K562 (cell line): Measurements from ENCODE around the gene ANKRD33. TPM values are rescaled to one million over a fixed set of nuclear protein-coding genes. Genes with fewer than 3 reads are reported as not detected.
A peak's percentile ranks its signal among the peaks of the same experiment; 100 is the strongest.

Experiments used
- ELF1 ChIP-seq: fragments of 200-800 bp; sonication (Bioruptor generic); IDR thresholded peaks from 2 replicates; pipeline ENCODE4 v1.6.1; 2016; ENCODE audit warnings: missing genetic modification characterization, missing compliant biosample characterization
- GATAD2B ChIP-seq: fragments of 450-650 bp; IDR thresholded peaks from 2 replicates; pipeline ENCODE4 v1.6.1; 2017; ENCODE audit warnings: mild to moderate bottlenecking, borderline replicate concordance
- HDAC2 ChIP-seq: fragments of 450-650 bp; IDR thresholded peaks from 2 replicates; pipeline ENCODE4 v1.6.1; 2016; ENCODE audit warnings: mild to moderate bottlenecking
- HEY1 ChIP-seq: fragments of 250-450 bp; sonication (Bioruptor Pico); IDR thresholded peaks from 2 replicates; pipeline ENCODE4 v1.5.0; 2020; ENCODE audit warnings: mild to moderate bottlenecking, moderate library complexity, borderline replicate concordance
- KAT7 ChIP-seq: sonication (generic); formaldehyde crosslinking; IDR thresholded peaks from 2 replicates; pipeline ENCODE4 v1.8.0; 2022; ENCODE audit warnings: missing genetic modification reagents, mild to moderate bottlenecking, borderline replicate concordance
- MAFF ChIP-seq: IDR thresholded peaks from 2 replicates; pipeline ENCODE4 v1.6.1; 2012; ENCODE audit warnings: low read length, improper control_type of control experiment
- MBD2 ChIP-seq: sonication (generic); IDR thresholded peaks from 2 replicates; pipeline ENCODE4 v1.6.1; 2016; ENCODE audit warnings: low read depth, borderline replicate concordance
- MCM7 ChIP-seq, 2 experiments: fragments of 450-650 bp; IDR thresholded peaks; 2 replicates each; pipeline ENCODE4 v1.6.1; 2016 to 2018
- PHB ChIP-seq: fragments of 250-450 bp; sonication (Bioruptor Pico); IDR thresholded peaks from 2 replicates; pipeline ENCODE4 v1.5.0; 2021
- PHF8 ChIP-seq: fragments of 200-600 bp; sonication (generic); IDR thresholded peaks from 2 replicates; pipeline ENCODE4 v1.6.1; 2012; ENCODE audit warnings: mixed run types, mild to moderate bottlenecking, inconsistent platforms, low read length, moderate library complexity, borderline replicate concordance
- SPI1 ChIP-seq: IDR thresholded peaks from 2 replicates; pipeline ENCODE4 v1.6.1; 2011; ENCODE audit warnings: low read depth, low read length, control low read depth, borderline replicate concordance
- U2AF1 ChIP-seq: fragments of 200-400 bp; formaldehyde crosslinking; optimal IDR thresholded peaks from 2 replicates; pipeline ENCODE3; 2017; ENCODE audit warnings: mild to moderate bottlenecking, low read depth, low read length, moderate library complexity
- ZFP36 ChIP-seq: fragments of 150-350 bp; IDR thresholded peaks from 2 replicates; pipeline ENCODE4 v1.6.1; 2018; ENCODE audit warnings: low read length, low read depth; ENCODE audit not compliant: partially characterized antibody
- ZNF41 ChIP-seq: fragments of 250-450 bp; sonication (Bioruptor Pico); conservative IDR thresholded peaks from 2 replicates; pipeline ENCODE4 v1.4.0; 2020; ENCODE audit warnings: mild to moderate bottlenecking
- ZNF561 ChIP-seq: fragments of 450-650 bp; formaldehyde crosslinking; conservative IDR thresholded peaks from 2 replicates; pipeline ENCODE4 v1.4.0; 2020; ENCODE audit warnings: mild to moderate bottlenecking, moderate library complexity
- ZSCAN32 ChIP-seq: fragments of 450-650 bp; formaldehyde crosslinking; IDR thresholded peaks from 2 replicates; pipeline ENCODE4 v1.4.0; 2020; ENCODE audit warnings: mild to moderate bottlenecking, moderate library complexity
- polyA plus RNA-seq, 8 experiments: library from polyadenylated mRNA; depleted of rRNA in 4 of 8; stranded (reverse) in 5 of 8; unstranded in 3 of 8; fragments of >200 nt; fragmentation: Nextera tagmentation in 2 of 8; fragmentation: Illumina TruSeq in 1 of 8; extraction: Ambion mirVana in 2 of 8; extraction: Trizol in 1 of 8; gene quantifications; 2 replicates each; pipeline versions ENCODE4 v1.2.1 to v1.2.3, GENCODE V29; 2011 to 2014; ENCODE audit warnings: inconsistent platforms in 1 of 8, missing spikeins in 1 of 8
- total RNA-seq, 7 experiments: library from RNA; depleted of rRNA in 6 of 7; stranded (reverse); fragments of >200 nt in 6 of 7; fragmentation: Illumina TruSeq in 2 of 7; extraction: Trizol in 2 of 7; gene quantifications; 2 replicates each; pipeline versions ENCODE4 v1.2.1 to v1.2.3, GENCODE V29; 2011 to 2021; ENCODE audit warnings: low replicate concordance in 1 of 7
- TF ChIP-seq, protein P1 (sequence below): fragments of 450-650 bp; formaldehyde crosslinking; IDR thresholded peaks from 2 replicates; pipeline ENCODE4 v1.4.0; 2020; ENCODE audit warnings: mild to moderate bottlenecking, moderate library complexity
- TF ChIP-seq, protein P2 (sequence below): sonication (generic); formaldehyde crosslinking; IDR thresholded peaks from 2 replicates; pipeline ENCODE4 v1.9.0; 2022; ENCODE audit warnings: mild to moderate bottlenecking, missing genetic modification reagents
- TF ChIP-seq, protein P3 (sequence below): fragments of 250-450 bp; sonication (Bioruptor Pico); IDR thresholded peaks from 2 replicates; pipeline ENCODE4 v1.5.0; 2021; ENCODE audit warnings: mild to moderate bottlenecking, borderline replicate concordance
- TF ChIP-seq, protein P4 (sequence below): sonication (generic); formaldehyde crosslinking; IDR thresholded peaks from 2 replicates; pipeline ENCODE4 v1.8.0; 2022; ENCODE audit warnings: mild to moderate bottlenecking, missing genetic modification reagents
- TF ChIP-seq, protein P5 (sequence below): fragments of 450-650 bp; IDR thresholded peaks from 2 replicates; pipeline ENCODE4 v1.7.0; 2016; ENCODE audit warnings: borderline replicate concordance

Gene ANKRD33
- total and polyA plus RNA-seq, 9 of the 15 experiments (the other 6 are each of a cell fraction or from before 2014, with no cell fraction given): 0.04 to 0.11 (median 0.07) TPM; not detected in 4

DNA sequence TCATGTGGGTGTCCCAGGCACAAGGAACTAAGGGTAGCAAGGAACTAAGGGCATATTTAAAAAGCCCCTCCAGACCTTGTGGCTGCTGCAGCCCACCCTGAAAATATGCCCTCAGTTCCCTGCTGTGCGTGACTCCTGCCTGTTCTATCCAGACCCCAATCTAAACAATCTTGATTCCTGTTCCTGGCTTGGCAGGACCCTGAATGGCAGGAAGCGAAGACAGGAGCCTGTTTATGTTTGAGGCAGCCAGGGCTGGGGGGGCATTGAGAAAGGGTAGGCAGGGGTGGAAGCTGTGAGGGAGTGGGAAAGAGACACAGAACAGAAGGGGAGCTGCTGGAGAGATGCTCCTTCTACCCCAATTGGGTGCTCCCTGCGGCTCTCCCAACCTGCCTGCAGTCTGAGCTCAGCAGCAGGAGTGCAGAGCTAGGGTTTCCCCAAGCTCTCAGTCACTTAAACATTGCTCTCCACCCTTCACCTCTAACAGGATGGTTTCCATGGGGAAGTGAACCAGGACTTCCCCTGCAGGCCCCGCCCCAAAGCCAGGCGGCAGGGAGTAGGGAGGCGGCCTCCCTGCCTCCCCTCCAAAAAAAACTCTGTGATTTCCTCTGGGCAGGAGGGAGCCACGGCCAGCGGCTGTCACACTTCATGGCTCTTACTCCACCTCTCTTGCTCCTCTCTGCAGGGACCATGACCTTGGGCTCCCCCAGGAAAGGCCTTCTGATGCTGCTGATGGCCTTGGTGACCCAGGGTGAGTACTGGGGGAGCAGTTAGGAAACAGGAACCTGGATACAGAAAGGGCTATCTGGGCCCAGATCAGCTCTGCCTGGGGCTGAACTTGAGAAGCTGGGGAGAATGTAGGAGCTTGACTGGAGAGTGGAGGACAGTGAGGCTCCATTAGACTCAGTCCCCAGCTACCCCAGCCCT lies 24.1 kb downstream of the ANKRD33 start (continued):
- TF ChIP-seq HDAC2 (no peak), HEY1 (CRISPR knock-in tag) (no peak), ZNF41 (CRISPR knock-in tag) (peak; percentile 68), MCM7 (IDR thresholded peaks at IDR 0.05) (no peak), GATAD2B (no peak), MBD2 (no peak), PHF8 (peak; percentile 29; the same call in 1 of the 2 replicates), KAT7 (no peak), ELF1 (tag) (no peak), MAFF (no peak), U2AF1 (no peak), SPI1 (peak; percentile 81; the same call in 1 of the 2 replicates), ZNF561 (CRISPR knock-in tag) (no peak), PHB (no peak), ZSCAN32 (CRISPR knock-in tag) (no peak), ZFP36 (no peak)
- TF ChIP-seq, protein P1, sequence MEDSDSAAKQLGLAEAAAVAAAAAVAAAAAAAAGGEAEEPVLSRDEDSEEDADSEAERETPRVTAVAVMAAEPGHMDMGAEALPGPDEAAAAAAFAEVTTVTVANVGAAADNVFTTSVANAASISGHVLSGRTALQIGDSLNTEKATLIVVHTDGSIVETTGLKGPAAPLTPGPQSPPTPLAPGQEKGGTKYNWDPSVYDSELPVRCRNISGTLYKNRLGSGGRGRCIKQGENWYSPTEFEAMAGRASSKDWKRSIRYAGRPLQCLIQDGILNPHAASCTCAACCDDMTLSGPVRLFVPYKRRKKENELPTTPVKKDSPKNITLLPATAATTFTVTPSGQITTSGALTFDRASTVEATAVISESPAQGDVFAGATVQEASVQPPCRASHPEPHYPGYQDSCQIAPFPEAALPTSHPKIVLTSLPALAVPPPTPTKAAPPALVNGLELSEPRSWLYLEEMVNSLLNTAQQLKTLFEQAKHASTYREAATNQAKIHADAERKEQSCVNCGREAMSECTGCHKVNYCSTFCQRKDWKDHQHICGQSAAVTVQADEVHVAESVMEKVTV (CRISPR knock-in tag): no peak
- TF ChIP-seq, protein P2, sequence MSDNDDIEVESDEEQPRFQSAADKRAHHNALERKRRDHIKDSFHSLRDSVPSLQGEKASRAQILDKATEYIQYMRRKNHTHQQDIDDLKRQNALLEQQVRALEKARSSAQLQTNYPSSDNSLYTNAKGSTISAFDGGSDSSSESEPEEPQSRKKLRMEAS: no peak
- TF ChIP-seq, protein P3, sequence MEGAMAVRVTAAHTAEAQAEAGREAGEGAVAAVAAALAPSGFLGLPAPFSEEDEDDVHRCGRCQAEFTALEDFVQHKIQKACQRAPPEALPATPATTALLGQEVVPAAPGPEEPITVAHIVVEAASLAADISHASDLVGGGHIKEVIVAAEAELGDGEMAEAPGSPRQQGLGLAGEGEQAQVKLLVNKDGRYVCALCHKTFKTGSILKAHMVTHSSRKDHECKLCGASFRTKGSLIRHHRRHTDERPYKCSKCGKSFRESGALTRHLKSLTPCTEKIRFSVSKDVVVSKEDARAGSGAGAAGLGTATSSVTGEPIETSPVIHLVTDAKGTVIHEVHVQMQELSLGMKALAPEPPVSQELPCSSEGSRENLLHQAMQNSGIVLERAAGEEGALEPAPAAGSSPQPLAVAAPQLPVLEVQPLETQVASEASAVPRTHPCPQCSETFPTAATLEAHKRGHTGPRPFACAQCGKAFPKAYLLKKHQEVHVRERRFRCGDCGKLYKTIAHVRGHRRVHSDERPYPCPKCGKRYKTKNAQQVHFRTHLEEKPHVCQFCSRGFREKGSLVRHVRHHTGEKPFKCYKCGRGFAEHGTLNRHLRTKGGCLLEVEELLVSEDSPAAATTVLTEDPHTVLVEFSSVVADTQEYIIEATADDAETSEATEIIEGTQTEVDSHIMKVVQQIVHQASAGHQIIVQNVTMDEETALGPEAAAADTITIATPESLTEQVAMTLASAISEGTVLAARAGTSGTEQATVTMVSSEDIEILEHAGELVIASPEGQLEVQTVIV: no peak
- TF ChIP-seq, protein P4, sequence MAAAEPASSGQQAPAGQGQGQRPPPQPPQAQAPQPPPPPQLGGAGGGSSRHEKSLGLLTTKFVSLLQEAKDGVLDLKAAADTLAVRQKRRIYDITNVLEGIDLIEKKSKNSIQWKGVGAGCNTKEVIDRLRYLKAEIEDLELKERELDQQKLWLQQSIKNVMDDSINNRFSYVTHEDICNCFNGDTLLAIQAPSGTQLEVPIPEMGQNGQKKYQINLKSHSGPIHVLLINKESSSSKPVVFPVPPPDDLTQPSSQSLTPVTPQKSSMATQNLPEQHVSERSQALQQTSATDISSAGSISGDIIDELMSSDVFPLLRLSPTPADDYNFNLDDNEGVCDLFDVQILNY: no peak
- TF ChIP-seq, protein P5, sequence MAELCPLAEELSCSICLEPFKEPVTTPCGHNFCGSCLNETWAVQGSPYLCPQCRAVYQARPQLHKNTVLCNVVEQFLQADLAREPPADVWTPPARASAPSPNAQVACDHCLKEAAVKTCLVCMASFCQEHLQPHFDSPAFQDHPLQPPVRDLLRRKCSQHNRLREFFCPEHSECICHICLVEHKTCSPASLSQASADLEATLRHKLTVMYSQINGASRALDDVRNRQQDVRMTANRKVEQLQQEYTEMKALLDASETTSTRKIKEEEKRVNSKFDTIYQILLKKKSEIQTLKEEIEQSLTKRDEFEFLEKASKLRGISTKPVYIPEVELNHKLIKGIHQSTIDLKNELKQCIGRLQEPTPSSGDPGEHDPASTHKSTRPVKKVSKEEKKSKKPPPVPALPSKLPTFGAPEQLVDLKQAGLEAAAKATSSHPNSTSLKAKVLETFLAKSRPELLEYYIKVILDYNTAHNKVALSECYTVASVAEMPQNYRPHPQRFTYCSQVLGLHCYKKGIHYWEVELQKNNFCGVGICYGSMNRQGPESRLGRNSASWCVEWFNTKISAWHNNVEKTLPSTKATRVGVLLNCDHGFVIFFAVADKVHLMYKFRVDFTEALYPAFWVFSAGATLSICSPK: no peak
